Skin epidermis (tissue), 12 donors: ENCODE results near the gene JAKMIP2.
A peak's percentile ranks its signal among the peaks of the same experiment; 100 is the strongest.
"Not testable (repeated sequence)": the region's sequence is repeated elsewhere in the genome, so short reads cannot be mapped to it uniquely, and the experiment has no call there.

ENCODE experiments used
- H3K27ac ChIP-seq, 21 experiments: fragments of 200-600 bp; sonication (generic) in 11 of 21; one replicate each; pipeline ENCODE4 v1.5.0; 2020; ENCODE audit warnings: mild to moderate bottlenecking in 3 of 21, inconsistent platforms in 2 of 21, moderate library complexity in 2 of 21
- H3K4me3 ChIP-seq, 7 experiments: fragments of 200-600 bp; sonication (generic) in 2 of 7; one replicate each; pipeline ENCODE4 v1.5.0; 2020; ENCODE audit warnings: inconsistent platforms in 2 of 7, mild to moderate bottlenecking in 2 of 7, moderate library complexity in 1 of 7

JAKMIP2 gene

GRCh38 chr5:147782110-147783028 is at the start of gene JAKMIP2:
TSS of gene JAKMIP2 (minus strand) at chr5:147782728. CDS start at chr5:147671806, 110,922 bp downstream.
- peak within 1 kb of the TSS in 4 of 7 experiments; percentile 1 to 21 (median 8) for H3K4me3 ChIP-seq
- H3K27ac ChIP-seq, result peak within 1 kb of the TSS in 4 of 21 experiments; percentile 12 to 61 (median 46)

- Histone ChIP-seq H3K4me3 (no peak within 1 kb of the TSS), H3K27ac (no peak within 1 kb of the TSS)
These were observed 48.9 kb upstream of the JAKMIP2 start, which contains the start of gene SPINK1 for GRCh38 chr5:147831465-147831864. TSS of gene SPINK1 (minus strand) at chr5:147831671. CDS start at chr5:147831577, 94 bp downstream.

GRCh38 chr5:147830035-147830434 is 47.5 kb upstream of the JAKMIP2 start:
- no peak overlapping the region for H3K27ac ChIP-seq
- H3K4me3 ChIP-seq, result no peak overlapping the region

GRCh38 chr5:147827017-147827416 is 44.5 kb upstream of the JAKMIP2 start:
- H3K4me3 ChIP-seq, result not testable (repeated sequence)

GRCh38 chr5:147826361-147826760 is 43.8 kb upstream of the JAKMIP2 start:
- Histone ChIP-seq H3K4me3 (no peak overlapping the region), H3K27ac (no peak overlapping the region)

More at GRCh38 chr5:147827017-147827416, 44.5 kb upstream of the JAKMIP2 start:
- H3K27ac ChIP-seq, result not testable (repeated sequence)

- no peak overlapping the region for H3K27ac ChIP-seq
- H3K4me3 ChIP-seq, result no peak overlapping the region
These were observed 40.4 kb upstream of the JAKMIP2 start for GRCh38 chr5:147822686-147823491.

- H3K4me3 ChIP-seq, result not testable (repeated sequence)
These were observed 39.7 kb upstream of the JAKMIP2 start for GRCh38 chr5:147822222-147822621.

GRCh38 chr5:147821766-147822165 is 39.2 kb upstream of the JAKMIP2 start:
- no peak overlapping the region for H3K4me3 ChIP-seq
- H3K27ac ChIP-seq, result no peak overlapping the region

More at GRCh38 chr5:147822222-147822621, 39.7 kb upstream of the JAKMIP2 start:
- H3K27ac ChIP-seq, result not testable (repeated sequence)

GRCh38 chr5:147819261-147819770 is 36.8 kb upstream of the JAKMIP2 start:
- Histone ChIP-seq H3K27ac (no peak overlapping the region), H3K4me3 (no peak overlapping the region)

GRCh38 chr5:147818290-147818689 is 35.8 kb upstream of the JAKMIP2 start:
- no peak overlapping the region for H3K27ac ChIP-seq
- no peak overlapping the region for H3K4me3 ChIP-seq

GRCh38 chr5:147813696-147814095 is 31.2 kb upstream of the JAKMIP2 start:
- no peak overlapping the region for H3K27ac ChIP-seq
- H3K4me3 ChIP-seq, result no peak overlapping the region

GRCh38 chr5:147809830-147810666 is 27.5 kb upstream of the JAKMIP2 start:
- Histone ChIP-seq H3K27ac (no peak overlapping the region), H3K4me3 (no peak overlapping the region)

- H3K27ac ChIP-seq, result no peak overlapping the region
These were observed 22.5 kb upstream of the JAKMIP2 start for GRCh38 chr5:147805030-147805454.

GRCh38 chr5:147804334-147804733 is 21.8 kb upstream of the JAKMIP2 start:
- no peak overlapping the region for H3K4me3 ChIP-seq
- H3K27ac ChIP-seq, result peak overlapping the region in 1 of 21 experiments; percentile 44

More at GRCh38 chr5:147805030-147805454, 22.5 kb upstream of the JAKMIP2 start:
- H3K4me3 ChIP-seq, result no peak overlapping the region

GRCh38 chr5:147803926-147804325 is 21.4 kb upstream of the JAKMIP2 start:
- no peak overlapping the region for H3K4me3 ChIP-seq
- H3K27ac ChIP-seq, result peak overlapping the region in 1 of 21 experiments; percentile 44

GRCh38 chr5:147803161-147803560 is 20.6 kb upstream of the JAKMIP2 start:
- not testable (repeated sequence) for H3K27ac ChIP-seq, H3K4me3 ChIP-seq

- no peak overlapping the region for H3K27ac ChIP-seq
- no peak overlapping the region for H3K4me3 ChIP-seq
These were observed 18.9 kb upstream of the JAKMIP2 start for GRCh38 chr5:147801461-147801860.

- Histone ChIP-seq H3K27ac (no peak overlapping the region), H3K4me3 (no peak overlapping the region)
These were observed 18.0 kb upstream of the JAKMIP2 start for GRCh38 chr5:147800491-147800890.
